Upper lobe of left lung (tissue), 6 donors: Measurements from ENCODE around the gene PMVK. TPM values are rescaled to one million over a fixed set of nuclear protein-coding genes. Genes with fewer than 3 reads are reported as not detected.

Experiments
- ATAC-seq, 2 donors: fragments of 200-7000 bp; cut with Tn5 transposase; one replicate each; pipeline ENCODE4 v1.9.1; 2022; ENCODE audit warnings: mild to moderate bottlenecking in 2 of 2, moderate library complexity in 2 of 2; ENCODE audit not compliant: low FRiP score in 2 of 2
- DNase-seq, 2 donors: peaks; one replicate each; pipeline ENCODE4 v3.0.0-alpha.2; 2019 to 2020
- H3K27ac ChIP-seq, 4 donors: fragments of 200-600 bp; sonication (generic); one replicate each; pipeline ENCODE4 v1.5.1; 2016 to 2019
- H3K27me3 ChIP-seq, 4 donors: fragments of 200-600 bp; sonication (generic); one replicate each; pipeline ENCODE4 v1.5.1; 2017 to 2019
- H3K36me3 ChIP-seq, 4 donors: fragments of 200-600 bp; sonication (generic); one replicate each; pipeline ENCODE4 v1.5.1; 2016 to 2019
- H3K4me1 ChIP-seq, 4 donors: fragments of 200-600 bp; sonication (generic); one replicate each; pipeline ENCODE4 v1.5.1; 2018 to 2019
- H3K4me3 ChIP-seq, 4 donors: fragments of 200-600 bp; sonication (generic); one replicate each; pipeline ENCODE4 v1.5.1; 2017 to 2019; ENCODE audit warnings: mild to moderate bottlenecking in 2 of 4, moderate library complexity in 1 of 4
- H3K9me3 ChIP-seq, 4 donors: fragments of 200-600 bp; sonication (generic); one replicate each; pipeline ENCODE4 v1.5.1; 2018 to 2019
- EP300 ChIP-seq, 4 donors: sonication (generic); formaldehyde crosslinking; IDR thresholded peaks; one replicate each; pipeline ENCODE4 v1.5.1; 2017; ENCODE audit warnings: antibody characterized with exemption in 4 of 4, control low read depth in 2 of 4
- POLR2A ChIP-seq, 4 donors: fragments of 450-650 bp; IDR thresholded peaks; one replicate each; pipeline ENCODE4 v1.5.1; 2016 to 2017; ENCODE audit warnings: antibody characterized with exemption in 4 of 4, mild to moderate bottlenecking in 2 of 4
- POLR2AphosphoS5 ChIP-seq, 2 donors: sonication (generic); formaldehyde crosslinking; IDR thresholded peaks; one replicate each; pipeline ENCODE4 v1.5.1; 2017; ENCODE audit warnings: antibody characterized with exemption in 2 of 2
- WGBS, 2 donors: methylation state at CpG; one replicate each; pipeline ENCODE4 v1.1.5; 2017 to 2018; 5-methylcytosine and 5-hydroxymethylcytosine counted together
- total RNA-seq, 6 donors: library from RNA; depleted of rRNA in 4 of 6; stranded (reverse); fragments of >200 nt in 4 of 6; gene quantifications; one replicate each; pipeline versions ENCODE4 v1.1.0 to v1.2.1, GENCODE V29; 2016 to 2021
- TF ChIP-seq, protein P1 (sequence below), 6 experiments: fragments of 450-650 bp in 4 of 6; fragments of 200-600 bp in 2 of 6; sonication (generic) in 2 of 6; IDR thresholded peaks; one replicate each; pipeline ENCODE4 v1.5.1; 2016 to 2019; ENCODE audit warnings: antibody characterized with exemption in 6 of 6
- donor health status: DM: no; HTN: no; CAD: no; lungs with moderate emphysema.
- donor health status: DM: no; HTN: yes; CAD: no; lungs with severe emphysema.

PMVK gene
- total RNA-seq, 6 donors from 2014 or later: 9.4 to 51.6 (median 29.8) TPM

- Histone ChIP-seq H3K27me3 (no peaks in the 10 kb centered on the region), H3K27ac (no peak overlapping the region), H3K36me3 (no peaks in the 10 kb centered on the region), H3K9me3 (no peaks in the 10 kb centered on the region), H3K4me1 (peaks cover 0 to 12% (median 8%) of the 10 kb centered on the region in 4 donors), H3K4me3 (no peak overlapping the region)
- no peak for TF ChIP-seq POLR2A (IDR thresholded peaks at IDR 0.05)
- TF ChIP-seq, protein P1, sequence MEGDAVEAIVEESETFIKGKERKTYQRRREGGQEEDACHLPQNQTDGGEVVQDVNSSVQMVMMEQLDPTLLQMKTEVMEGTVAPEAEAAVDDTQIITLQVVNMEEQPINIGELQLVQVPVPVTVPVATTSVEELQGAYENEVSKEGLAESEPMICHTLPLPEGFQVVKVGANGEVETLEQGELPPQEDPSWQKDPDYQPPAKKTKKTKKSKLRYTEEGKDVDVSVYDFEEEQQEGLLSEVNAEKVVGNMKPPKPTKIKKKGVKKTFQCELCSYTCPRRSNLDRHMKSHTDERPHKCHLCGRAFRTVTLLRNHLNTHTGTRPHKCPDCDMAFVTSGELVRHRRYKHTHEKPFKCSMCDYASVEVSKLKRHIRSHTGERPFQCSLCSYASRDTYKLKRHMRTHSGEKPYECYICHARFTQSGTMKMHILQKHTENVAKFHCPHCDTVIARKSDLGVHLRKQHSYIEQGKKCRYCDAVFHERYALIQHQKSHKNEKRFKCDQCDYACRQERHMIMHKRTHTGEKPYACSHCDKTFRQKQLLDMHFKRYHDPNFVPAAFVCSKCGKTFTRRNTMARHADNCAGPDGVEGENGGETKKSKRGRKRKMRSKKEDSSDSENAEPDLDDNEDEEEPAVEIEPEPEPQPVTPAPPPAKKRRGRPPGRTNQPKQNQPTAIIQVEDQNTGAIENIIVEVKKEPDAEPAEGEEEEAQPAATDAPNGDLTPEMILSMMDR (IDR thresholded peaks at IDR 0.05): no peak
- TF ChIP-seq EP300 (IDR thresholded peaks at IDR 0.05): no peak
- no peak for TF ChIP-seq POLR2AphosphoS5 (IDR thresholded peaks at IDR 0.05)
- DNase-seq (no peak), ATAC-seq (no peak)
- WGBS, 2 donors: 79 to 86% methylated on average over 10 of the region's 10 CpGs
Measured at GRCh38 chr1:154881820-154882535, 54.5 kb downstream of the PMVK start.

DNA sequence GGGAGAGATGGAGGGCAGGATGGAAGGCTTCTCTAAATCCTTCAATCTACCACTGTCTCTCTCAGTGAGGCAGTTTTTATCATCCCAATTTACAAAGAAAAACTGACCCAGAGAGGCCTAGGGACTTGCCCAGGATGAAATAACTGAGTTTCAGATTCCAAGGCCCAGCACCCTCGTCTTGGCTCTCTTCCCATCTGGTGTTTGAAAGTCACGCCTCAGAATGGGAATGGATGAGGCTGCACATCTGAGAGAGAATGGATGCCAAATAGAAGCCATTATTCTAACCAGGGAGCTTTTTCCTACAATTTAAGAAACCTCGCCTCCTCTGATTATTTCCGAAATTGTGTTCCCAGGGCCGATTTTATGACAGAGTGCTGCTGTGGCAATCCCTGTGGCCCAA lies 55.8 kb downstream of the PMVK start:
- Histone ChIP-seq H3K4me3 (no peak overlapping the region), H3K27me3 (no peaks in the 10 kb centered on the region), H3K4me1 (peaks cover 0 to 12% (median 5%) of the 10 kb centered on the region in 4 donors), H3K36me3 (no peaks in the 10 kb centered on the region), H3K9me3 (no peaks in the 10 kb centered on the region), H3K27ac (no peak overlapping the region)
- 76 to 79% methylated on average over 5 of the region's 5 CpGs for WGBS, 2 donors
- DNase-seq (no peak), ATAC-seq (no peak)
- no peak for TF ChIP-seq POLR2A (IDR thresholded peaks at IDR 0.05)
- TF ChIP-seq POLR2AphosphoS5 (IDR thresholded peaks at IDR 0.05): no peak
- TF ChIP-seq, protein P1 (IDR thresholded peaks at IDR 0.05): no peak
- no peak for TF ChIP-seq EP300 (IDR thresholded peaks at IDR 0.05)

- Histone ChIP-seq H3K27ac (no peak overlapping the region), H3K36me3 (no peaks in the 10 kb centered on the region), H3K9me3 (no peaks in the 10 kb centered on the region), H3K27me3 (no peaks in the 10 kb centered on the region), H3K4me3 (no peak overlapping the region), H3K4me1 (peaks cover 0 to 6% (median 2%) of the 10 kb centered on the region in 4 donors)
- TF ChIP-seq POLR2A (IDR thresholded peaks at IDR 0.05) (no peak), POLR2AphosphoS5 (IDR thresholded peaks at IDR 0.05) (no peak), EP300 (IDR thresholded peaks at IDR 0.05) (no peak)
- TF ChIP-seq, protein P1 (IDR thresholded peaks at IDR 0.05): no peak
- no peak for DNase-seq
- no peak for ATAC-seq
- 75 to 90% methylated on average over 12 to 16 of the region's 16 CpGs for WGBS, 2 donors
Measured at GRCh38 chr1:154879038-154879421, 57.5 kb downstream of the PMVK start.

DNA sequence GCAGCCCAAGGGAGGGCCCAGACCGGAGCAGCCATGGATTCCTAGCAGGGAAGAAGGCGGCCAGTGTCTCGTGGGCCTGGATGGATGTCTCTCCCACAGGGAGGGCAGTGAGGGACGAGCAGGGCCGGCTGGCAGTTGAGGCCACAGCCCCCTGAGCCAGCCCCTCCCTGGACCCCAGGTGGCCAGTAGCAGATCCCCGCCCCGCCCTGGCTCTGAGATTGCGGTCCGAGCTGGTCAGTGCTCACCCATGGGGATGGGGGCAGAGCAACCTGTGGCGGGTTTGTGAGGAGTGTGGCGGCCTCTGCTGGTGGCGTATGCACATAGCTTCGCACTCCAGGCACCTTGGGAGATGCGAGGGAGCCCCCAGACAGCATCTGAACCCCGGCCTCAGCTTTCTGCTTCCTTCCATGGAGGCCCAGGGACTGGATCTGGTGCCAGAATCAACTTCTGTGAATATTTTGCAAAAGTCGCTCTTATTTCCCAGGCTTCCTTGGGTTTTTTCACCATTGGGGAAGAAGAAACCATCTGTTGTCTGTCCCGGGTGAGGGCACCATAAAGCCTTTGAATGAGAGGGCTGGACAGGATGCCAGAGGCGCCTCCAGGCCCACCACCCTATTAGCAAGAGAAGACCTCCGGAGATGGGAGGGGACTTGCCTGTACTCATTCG lies 58.0 kb downstream of the PMVK start:
- WGBS, 2 donors: 29 to 41% methylated on average over 12 to 20 of the region's 20 CpGs
- DNase-seq: peak; percentile 79 to 81
- H3K4me1 ChIP-seq: peaks cover 0 to 6% (median 1%) of the 10 kb centered on the region in 4 donors
- no peaks in the 10 kb centered on the region for H3K9me3 ChIP-seq
- TF ChIP-seq, protein P1 (IDR thresholded peaks at IDR 0.05): peak; percentile 70 to 94 (median 88)
- TF ChIP-seq POLR2AphosphoS5 (IDR thresholded peaks at IDR 0.05) (no peak), POLR2A (IDR thresholded peaks at IDR 0.05) (no peak), EP300 (IDR thresholded peaks at IDR 0.05) (no peak)
- H3K36me3 ChIP-seq: no peaks in the 10 kb centered on the region
- no peaks in the 10 kb centered on the region for H3K27me3 ChIP-seq
- no peak overlapping the region for H3K4me3 ChIP-seq
- peak; percentile 88 to 94 for ATAC-seq
- no peak overlapping the region for H3K27ac ChIP-seq
